GM10248 (cell line): ENCODE results near the gene DYNC1H1.

Experiments
- CTCF ChIA-PET: fragments of 300-600 bp; sonication (Branson Sonifier 250); formaldehyde crosslinking; extraction: SDS; loops from one replicate; lab custom pipeline; 2021; ENCODE audit warnings: antibody characterized with exemption; lab: Yijun Ruan, JAX
- POLR2A ChIA-PET: fragments of 350-650 bp; sonication (Branson Sonifier 250); formaldehyde crosslinking; extraction: SDS; loops from one replicate; lab custom pipeline; 2020; ENCODE audit warnings: antibody characterized with exemption; lab: Yijun Ruan, JAX
- DNase-seq: peaks from one replicate; pipeline ENCODE4 v3.0.0; 2012; ENCODE audit errors: extremely low spot score
- CTCF ChIP-seq: IDR thresholded peaks from 2 replicates; pipeline ENCODE4 v1.5.1; 2012; ENCODE audit warnings: mild to moderate bottlenecking, low read depth; ENCODE audit errors: extremely low read depth, missing control alignments, control extremely low read depth

DYNC1H1 gene

GRCh38 chr14:102011631-102012030 is 47.3 kb downstream of the DYNC1H1 start:
- DNase-seq, result no peak
- CTCF ChIA-PET, result interaction anchor here (1.0 to 1.5 kb wide), 6 partner anchors 8 to 85 kb away, joined by 3 to 5 read pairs (median 3); no protein-coding TSS in a partner anchor
- TF ChIP-seq CTCF, result no peak
- POLR2A ChIA-PET, result no interaction called here

- TF ChIP-seq CTCF, result no peak
- no peak for DNase-seq
- POLR2A ChIA-PET, result interaction anchor here (0.5 kb wide), 1 partner anchor 63 kb away, joined by 3 read pairs; no protein-coding TSS in a partner anchor
- CTCF ChIA-PET, result interaction anchor here (1.3 to 1.5 kb wide), 3 partner anchors 11 to 50 kb away, joined by 3 read pairs; no protein-coding TSS in a partner anchor
Measured at GRCh38 chr14:102012336-102012735, 48.0 kb downstream of the DYNC1H1 start.

- no peak for TF ChIP-seq CTCF
- DNase-seq, result no peak
- ChIA-PET CTCF (no interaction called here), POLR2A (no interaction called here)
Measured at GRCh38 chr14:102013669-102014200, 49.4 kb downstream of the DYNC1H1 start.

- POLR2A ChIA-PET, result interaction anchor here (0.5 kb wide), 1 partner anchor 63 kb away, joined by 3 read pairs; no protein-coding TSS in a partner anchor
- TF ChIP-seq CTCF, result no peak
- CTCF ChIA-PET, result interaction anchor here (1.0 kb wide), 1 partner anchor 18 kb away, joined by 3 read pairs; no protein-coding TSS in a partner anchor
- DNase-seq, result no peak
Measured at GRCh38 chr14:102015045-102015685, 50.8 kb downstream of the DYNC1H1 start.

- DNase-seq, result no peak
- ChIA-PET POLR2A (no interaction called here), CTCF (interaction anchor here (1.0 kb wide), 1 partner anchor 19 kb away, joined by 3 read pairs; no protein-coding TSS in a partner anchor)
- no peak for TF ChIP-seq CTCF
Measured at GRCh38 chr14:102015771-102016170, 51.4 kb downstream of the DYNC1H1 start.

- TF ChIP-seq CTCF, result no peak
- POLR2A ChIA-PET, result no interaction called here
- DNase-seq, result no peak
- CTCF ChIA-PET, result interaction anchor here (0.9 kb wide), 1 partner anchor 11 kb away, joined by 3 read pairs; no protein-coding TSS in a partner anchor
Measured at GRCh38 chr14:102016420-102017090, 52.2 kb downstream of the DYNC1H1 start.
